H1 (cell line): ENCODE measurements around the gene KLK7.

Experiments
- GTF2F1 ChIP-seq: IDR thresholded peaks from 2 replicates; pipeline ENCODE4 v1.6.1; 2012; ENCODE audit warnings: low read depth, low read length, improper control_type of control experiment, borderline replicate concordance
- NRF1 ChIP-seq: IDR thresholded peaks from 2 replicates; pipeline ENCODE4 v1.6.1; 2011; ENCODE audit warnings: mild to moderate bottlenecking, low read depth, low read length, improper control_type of control experiment
- POLR2A ChIP-seq, 2 experiments: IDR thresholded peaks; 1 replicate in 1 of 2; 2 replicates in 1 of 2; pipeline ENCODE4 v1.6.1; 2011; ENCODE audit warnings: low read depth in 2 of 2, low read length in 2 of 2, mild to moderate bottlenecking in 2 of 2; ENCODE audit errors: control extremely low read depth in 1 of 2
- RAD21 ChIP-seq, 2 experiments: IDR thresholded peaks in 1 of 2; conservative IDR thresholded peaks in 1 of 2; 2 replicates each; pipeline ENCODE4 v1.6.1; 2011; ENCODE audit warnings: low read depth in 2 of 2, low read length in 2 of 2, improper control_type of control experiment in 1 of 2, inconsistent platforms in 1 of 2, mild to moderate bottlenecking in 1 of 2, moderate library complexity in 1 of 2
- SAP30 ChIP-seq: fragments of 300-600 bp; sonication (generic); IDR thresholded peaks from 2 replicates; pipeline ENCODE4 v1.7.1; 2012; ENCODE audit warnings: low read length, moderate library complexity, mild to moderate bottlenecking, inconsistent platforms; ENCODE audit not compliant: insufficient read depth, insufficient replicate concordance
- TF ChIP-seq, protein P1 (sequence below), 3 experiments: IDR thresholded peaks; 1 replicate in 2 of 3; 2 replicates in 1 of 3; pipeline versions ENCODE4 v1.5.1 to v1.6.1; 2011; ENCODE audit warnings: low read length in 3 of 3, mild to moderate bottlenecking in 3 of 3, inconsistent platforms in 2 of 3, low read depth in 1 of 3, moderate library complexity in 1 of 3; ENCODE audit not compliant: insufficient read depth in 1 of 3; ENCODE audit errors: control extremely low read depth in 1 of 3
- TF ChIP-seq, protein P2 (sequence below): IDR thresholded peaks from 2 replicates; pipeline ENCODE4 v1.6.1; 2011; ENCODE audit warnings: low read depth, mild to moderate bottlenecking, low read length; ENCODE audit not compliant: insufficient read depth

DNA sequence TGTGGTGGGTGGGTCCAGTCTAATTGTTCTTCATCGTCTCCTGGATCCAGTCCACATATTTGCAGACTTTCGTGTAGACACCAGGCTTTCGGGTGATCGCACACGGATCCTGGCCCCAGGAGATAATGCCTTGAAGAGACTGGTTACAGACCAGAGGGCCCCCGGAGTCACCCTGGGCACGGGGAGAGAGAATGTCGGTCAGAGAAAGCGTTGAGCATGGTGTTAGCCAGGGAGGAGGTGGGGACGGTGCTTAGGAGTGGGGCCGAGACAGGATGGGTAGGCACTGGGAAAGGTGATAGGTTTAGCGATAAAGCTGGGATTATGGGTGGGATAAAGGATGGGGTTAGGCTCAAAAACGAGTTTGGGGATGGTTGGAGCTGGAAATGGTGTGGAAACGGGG lies 38.8 kb upstream of the KLK7 start:
- TF ChIP-seq SAP30 = no peak
- no peak for TF ChIP-seq POLR2A (IDR thresholded peaks at IDR 0.05; ENCODE audit: control extremely low read depth in 1 of 2, low read depth in 2 of 2, low read length in 2 of 2)
- TF ChIP-seq, protein P1, sequence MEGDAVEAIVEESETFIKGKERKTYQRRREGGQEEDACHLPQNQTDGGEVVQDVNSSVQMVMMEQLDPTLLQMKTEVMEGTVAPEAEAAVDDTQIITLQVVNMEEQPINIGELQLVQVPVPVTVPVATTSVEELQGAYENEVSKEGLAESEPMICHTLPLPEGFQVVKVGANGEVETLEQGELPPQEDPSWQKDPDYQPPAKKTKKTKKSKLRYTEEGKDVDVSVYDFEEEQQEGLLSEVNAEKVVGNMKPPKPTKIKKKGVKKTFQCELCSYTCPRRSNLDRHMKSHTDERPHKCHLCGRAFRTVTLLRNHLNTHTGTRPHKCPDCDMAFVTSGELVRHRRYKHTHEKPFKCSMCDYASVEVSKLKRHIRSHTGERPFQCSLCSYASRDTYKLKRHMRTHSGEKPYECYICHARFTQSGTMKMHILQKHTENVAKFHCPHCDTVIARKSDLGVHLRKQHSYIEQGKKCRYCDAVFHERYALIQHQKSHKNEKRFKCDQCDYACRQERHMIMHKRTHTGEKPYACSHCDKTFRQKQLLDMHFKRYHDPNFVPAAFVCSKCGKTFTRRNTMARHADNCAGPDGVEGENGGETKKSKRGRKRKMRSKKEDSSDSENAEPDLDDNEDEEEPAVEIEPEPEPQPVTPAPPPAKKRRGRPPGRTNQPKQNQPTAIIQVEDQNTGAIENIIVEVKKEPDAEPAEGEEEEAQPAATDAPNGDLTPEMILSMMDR (IDR thresholded peaks at IDR 0.05; ENCODE audit: control extremely low read depth in 1 of 3, insufficient read depth in 1 of 3, low read depth in 1 of 3, low read length in 3 of 3) = no peak
- TF ChIP-seq GTF2F1 = no peak
- no peak for TF ChIP-seq RAD21 (IDR thresholded peaks at IDR 0.05 in 1 of 2, conservative IDR thresholded peaks at IDR 0.05 in 1 of 2; ENCODE audit: low read depth in 2 of 2, low read length in 2 of 2)
- TF ChIP-seq, protein P2, sequence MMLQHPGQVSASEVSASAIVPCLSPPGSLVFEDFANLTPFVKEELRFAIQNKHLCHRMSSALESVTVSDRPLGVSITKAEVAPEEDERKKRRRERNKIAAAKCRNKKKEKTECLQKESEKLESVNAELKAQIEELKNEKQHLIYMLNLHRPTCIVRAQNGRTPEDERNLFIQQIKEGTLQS = no peak
- TF ChIP-seq NRF1 = no peak
